Vagina (tissue), 2 donors: Measurements from ENCODE around the gene GJB4.

Source experiments
- POLR2A ChIP-seq, 2 donors: fragments of 450-650 bp; IDR thresholded peaks; one replicate each; pipeline ENCODE4 v1.6.1; 2017; ENCODE audit warnings: antibody characterized with exemption in 2 of 2, mild to moderate bottlenecking in 2 of 2, moderate library complexity in 2 of 2
- POLR2AphosphoS5 ChIP-seq, 2 donors: sonication (generic); formaldehyde crosslinking; IDR thresholded peaks; one replicate each; pipeline ENCODE4 v1.9.0; 2017; ENCODE audit warnings: antibody characterized with exemption in 2 of 2, mild to moderate bottlenecking in 2 of 2, low read depth in 1 of 2; ENCODE audit not compliant: insufficient read depth in 1 of 2
- TF ChIP-seq, protein P1 (sequence below), 3 experiments: fragments of 450-650 bp in 2 of 3; fragments of 200-600 bp in 1 of 3; sonication (generic) in 1 of 3; IDR thresholded peaks; one replicate each; pipeline ENCODE4 v1.5.1; 2017 to 2019; ENCODE audit warnings: antibody characterized with exemption in 3 of 3, mild to moderate bottlenecking in 2 of 3, moderate library complexity in 2 of 3

DNA sequence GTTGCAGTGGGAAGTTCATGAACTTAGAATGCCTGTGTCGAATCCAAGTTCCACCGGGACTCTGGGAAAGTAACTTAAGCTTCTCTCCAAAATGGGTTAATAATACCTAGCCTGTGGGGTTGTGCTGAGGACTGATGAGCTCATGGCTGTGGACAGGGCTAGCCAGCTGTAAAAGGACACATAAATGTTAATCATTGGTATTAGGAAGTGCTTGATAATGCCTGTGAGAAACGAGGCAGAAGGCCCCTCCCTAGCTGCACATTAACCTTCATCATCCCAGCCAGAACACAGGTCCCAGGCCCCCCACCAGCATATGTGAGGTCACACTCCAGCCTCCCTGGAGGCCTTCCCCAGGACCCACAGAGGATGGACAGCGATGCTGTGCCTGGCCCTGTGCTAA, 789 bp upstream of the GJB4 start:
- TF ChIP-seq, protein P1, sequence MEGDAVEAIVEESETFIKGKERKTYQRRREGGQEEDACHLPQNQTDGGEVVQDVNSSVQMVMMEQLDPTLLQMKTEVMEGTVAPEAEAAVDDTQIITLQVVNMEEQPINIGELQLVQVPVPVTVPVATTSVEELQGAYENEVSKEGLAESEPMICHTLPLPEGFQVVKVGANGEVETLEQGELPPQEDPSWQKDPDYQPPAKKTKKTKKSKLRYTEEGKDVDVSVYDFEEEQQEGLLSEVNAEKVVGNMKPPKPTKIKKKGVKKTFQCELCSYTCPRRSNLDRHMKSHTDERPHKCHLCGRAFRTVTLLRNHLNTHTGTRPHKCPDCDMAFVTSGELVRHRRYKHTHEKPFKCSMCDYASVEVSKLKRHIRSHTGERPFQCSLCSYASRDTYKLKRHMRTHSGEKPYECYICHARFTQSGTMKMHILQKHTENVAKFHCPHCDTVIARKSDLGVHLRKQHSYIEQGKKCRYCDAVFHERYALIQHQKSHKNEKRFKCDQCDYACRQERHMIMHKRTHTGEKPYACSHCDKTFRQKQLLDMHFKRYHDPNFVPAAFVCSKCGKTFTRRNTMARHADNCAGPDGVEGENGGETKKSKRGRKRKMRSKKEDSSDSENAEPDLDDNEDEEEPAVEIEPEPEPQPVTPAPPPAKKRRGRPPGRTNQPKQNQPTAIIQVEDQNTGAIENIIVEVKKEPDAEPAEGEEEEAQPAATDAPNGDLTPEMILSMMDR (IDR thresholded peaks at IDR 0.05) = no peak
- TF ChIP-seq POLR2A (IDR thresholded peaks at IDR 0.05) = no peak
- TF ChIP-seq POLR2AphosphoS5 (IDR thresholded peaks at IDR 0.05; ENCODE audit: insufficient read depth in 1 of 2, low read depth in 1 of 2) = no peak
